CD14-positive monocyte (primary cell): ENCODE measurements around the gene THEMIS. TPM values are rescaled to one million over a fixed set of nuclear protein-coding genes. Genes with fewer than 3 reads are reported as not detected.

Experiments used
- DNase-seq, 3 donors: peaks; one replicate each; pipeline ENCODE4 v3.0.0-alpha.2; 2011 to 2022
- H2AFZ ChIP-seq: 2 replicates; pipeline ENCODE4 v1.6.0; 2012; ENCODE audit warnings: mild to moderate bottlenecking, low read depth, low read length, inconsistent platforms; ENCODE audit not compliant: insufficient read depth, poor library complexity, severe bottlenecking
- H3K27ac ChIP-seq, 2 donors: 1 replicate in 1 of 2; 2 replicates in 1 of 2; pipeline ENCODE4 v1.5.1; 2012 to 2013; ENCODE audit warnings: low read length in 2 of 2, control low read depth in 1 of 2, inconsistent platforms in 1 of 2, low read depth in 1 of 2, mild to moderate bottlenecking in 1 of 2
- H3K27me3 ChIP-seq, 2 donors: one replicate each; pipeline versions ENCODE4 v1.6.0 to v1.6.1; 2011 to 2013; ENCODE audit warnings: low read length in 2 of 2; ENCODE audit not compliant: control insufficient read depth in 2 of 2, insufficient read depth in 2 of 2
- H3K36me3 ChIP-seq, 2 donors: replicated peaks in 1 of 2; 1 replicate in 1 of 2; 2 replicates in 1 of 2; pipeline versions ENCODE4 v1.5.1 to v1.6.1; 2012 to 2013; ENCODE audit warnings: low read length in 2 of 2, control low read depth in 1 of 2, inconsistent platforms in 1 of 2, mild to moderate bottlenecking in 1 of 2; ENCODE audit not compliant: insufficient read depth in 2 of 2, control insufficient read depth in 1 of 2
- H3K4me1 ChIP-seq, 2 donors: 1 replicate in 1 of 2; 2 replicates in 1 of 2; pipeline versions ENCODE4 v1.5.1 to v1.6.1; 2012 to 2013; ENCODE audit warnings: low read length in 2 of 2, control low read depth in 1 of 2, inconsistent platforms in 1 of 2, mild to moderate bottlenecking in 1 of 2, moderate library complexity in 1 of 2; ENCODE audit not compliant: insufficient read depth in 2 of 2, control insufficient read depth in 1 of 2
- H3K4me2 ChIP-seq: replicated peaks from 2 replicates; pipeline ENCODE3; 2012; ENCODE audit warnings: low read length, moderate library complexity, mild to moderate bottlenecking; ENCODE audit not compliant: poor library complexity, severe bottlenecking; ENCODE audit errors: extremely low read depth
- H3K4me3 ChIP-seq, 3 experiments: fragments of 200-600 bp in 1 of 3; sonication (generic) in 1 of 3; replicated peaks in 1 of 3; 1 replicate in 2 of 3; 2 replicates in 1 of 3; pipeline ENCODE4 v1.5.1; 2011 to 2013; ENCODE audit warnings: low read length in 3 of 3, mild to moderate bottlenecking in 3 of 3, control low read depth in 2 of 3, low read depth in 2 of 3, inconsistent platforms in 1 of 3, moderate library complexity in 1 of 3
- H3K79me2 ChIP-seq: 2 replicates; pipeline ENCODE4 v1.6.0; 2012; ENCODE audit warnings: mild to moderate bottlenecking, control low read depth, inconsistent platforms, low read length, moderate library complexity; ENCODE audit not compliant: insufficient read depth
- H3K9ac ChIP-seq: 2 replicates; pipeline ENCODE4 v1.6.0; 2017; ENCODE audit warnings: low read length, mild to moderate bottlenecking; ENCODE audit not compliant: insufficient read depth, poor library complexity, severe bottlenecking
- H3K9me3 ChIP-seq, 2 donors: replicated peaks in 1 of 2; 1 replicate in 1 of 2; 2 replicates in 1 of 2; pipeline versions ENCODE4 v1.5.1 to v1.6.1; 2012 to 2013; ENCODE audit warnings: low read length in 2 of 2, control low read depth in 1 of 2; ENCODE audit not compliant: control insufficient read depth in 1 of 2, insufficient read depth in 1 of 2
- H4K20me1 ChIP-seq: 2 replicates; pipeline ENCODE4 v1.6.0; 2012; ENCODE audit warnings: mild to moderate bottlenecking, low read length, control low read depth, moderate library complexity; ENCODE audit not compliant: insufficient read depth
- H3K27ac Mint-ChIP-seq, 7 donors: one replicate each; pipeline ENCODE4 v1.8.0; 2020; ENCODE audit warnings: mild to moderate bottlenecking in 7 of 7, mixed read lengths in 7 of 7, moderate library complexity in 6 of 7, inconsistent platforms in 2 of 7
- H3K27me3 Mint-ChIP-seq, 3 donors: one replicate each; pipeline ENCODE4 v1.8.0; 2021 to 2022; ENCODE audit warnings: low read depth in 3 of 3, mild to moderate bottlenecking in 3 of 3, mixed read lengths in 3 of 3, moderate library complexity in 3 of 3, inconsistent platforms in 1 of 3
- H3K36me3 Mint-ChIP-seq, 2 donors: one replicate each; pipeline ENCODE4 v1.8.0; 2020; ENCODE audit warnings: mixed read lengths in 2 of 2, inconsistent platforms in 1 of 2, mild to moderate bottlenecking in 1 of 2
- H3K4me1 Mint-ChIP-seq: one replicate; pipeline ENCODE4 v1.8.0; 2020; ENCODE audit warnings: mild to moderate bottlenecking, mixed read lengths
- H3K4me3 Mint-ChIP-seq, 2 donors: one replicate each; pipeline ENCODE4 v1.8.0; 2020; ENCODE audit warnings: mild to moderate bottlenecking in 2 of 2, mixed read lengths in 2 of 2, moderate library complexity in 1 of 2
- H3K9me3 Mint-ChIP-seq, 7 donors: one replicate each; pipeline ENCODE4 v1.8.0; 2020 to 2022; ENCODE audit warnings: mixed read lengths in 7 of 7, mild to moderate bottlenecking in 6 of 7, moderate library complexity in 6 of 7, inconsistent platforms in 2 of 7
- WGBS: methylation state at CpG from one replicate; pipeline ENCODE4 v1.1.5; 2013; ENCODE audit warnings: missing lambda C conversion rate; ENCODE audit not compliant: insufficient coverage; 5-methylcytosine and 5-hydroxymethylcytosine counted together
- intact Hi-C, 2 donors: fragments of 100-400 bp; cut with micrococcal nuclease; formaldehyde crosslinking; loops; one replicate each; pipeline versions ENCODE4 v1.15.0 to v1.15.1; 2023
- polyA plus RNA-seq, 3 donors: library from polyadenylated mRNA; depleted of rRNA in 1 of 3; unstranded in 2 of 3; stranded (reverse) in 1 of 3; fragments of 300-500 nt in 2 of 3; fragments of >200 nt in 1 of 3; fragmentation: Illumina TruSeq in 2 of 3; gene quantifications; 1 replicate in 2 of 3; 2 replicates in 1 of 3; pipeline ENCODE4 v1.2.3, GENCODE V29; 2012 to 2021
- TF ChIP-seq, protein P1 (sequence below): fragments of 200-600 bp; IDR thresholded peaks from one replicate; pipeline ENCODE4 v1.8.0; 2022; ENCODE audit warnings: antibody characterized with exemption, mild to moderate bottlenecking

Gene THEMIS
- polyA plus RNA-seq, 3 donors = 0.13 to 0.16 TPM; not detected in 1

- Histone ChIP-seq H3K36me3 (no peaks in the 10 kb centered on the region), H3K27me3 (no peaks in the 10 kb centered on the region), H3K4me1 (no peaks in the 10 kb centered on the region), H3K9me3 (no peaks in the 10 kb centered on the region), H3K4me2 (no peak overlapping the region), H3K27ac (no peak overlapping the region), H3K9ac (no peak overlapping the region), H3K4me3 (no peak overlapping the region), H2AFZ (no peak overlapping the region), H3K79me2 (no peaks in the 10 kb centered on the region), H4K20me1 (no peaks in the 10 kb centered on the region)
- WGBS = 79% methylated on average over 8 of the region's 16 CpGs
- Mint-ChIP-seq H3K27me3 (peaks cover 0 to 1% (median 0%) of the 10 kb centered on the region in 3 donors), H3K27ac (no peak overlapping the region), H3K4me1 (no peaks in the 10 kb centered on the region), H3K36me3 (no peaks in the 10 kb centered on the region), H3K9me3 (peaks cover 0 to 2% (median 0%) of the 10 kb centered on the region in 7 donors), H3K4me3 (no peak overlapping the region)
- intact Hi-C loops = no loop called here
- TF ChIP-seq, protein P1, sequence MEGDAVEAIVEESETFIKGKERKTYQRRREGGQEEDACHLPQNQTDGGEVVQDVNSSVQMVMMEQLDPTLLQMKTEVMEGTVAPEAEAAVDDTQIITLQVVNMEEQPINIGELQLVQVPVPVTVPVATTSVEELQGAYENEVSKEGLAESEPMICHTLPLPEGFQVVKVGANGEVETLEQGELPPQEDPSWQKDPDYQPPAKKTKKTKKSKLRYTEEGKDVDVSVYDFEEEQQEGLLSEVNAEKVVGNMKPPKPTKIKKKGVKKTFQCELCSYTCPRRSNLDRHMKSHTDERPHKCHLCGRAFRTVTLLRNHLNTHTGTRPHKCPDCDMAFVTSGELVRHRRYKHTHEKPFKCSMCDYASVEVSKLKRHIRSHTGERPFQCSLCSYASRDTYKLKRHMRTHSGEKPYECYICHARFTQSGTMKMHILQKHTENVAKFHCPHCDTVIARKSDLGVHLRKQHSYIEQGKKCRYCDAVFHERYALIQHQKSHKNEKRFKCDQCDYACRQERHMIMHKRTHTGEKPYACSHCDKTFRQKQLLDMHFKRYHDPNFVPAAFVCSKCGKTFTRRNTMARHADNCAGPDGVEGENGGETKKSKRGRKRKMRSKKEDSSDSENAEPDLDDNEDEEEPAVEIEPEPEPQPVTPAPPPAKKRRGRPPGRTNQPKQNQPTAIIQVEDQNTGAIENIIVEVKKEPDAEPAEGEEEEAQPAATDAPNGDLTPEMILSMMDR = no peak
- DNase-seq = no peak
Measured at GRCh38 chr6:127812985-127813698, 87.7 kb downstream of the THEMIS start.

DNA sequence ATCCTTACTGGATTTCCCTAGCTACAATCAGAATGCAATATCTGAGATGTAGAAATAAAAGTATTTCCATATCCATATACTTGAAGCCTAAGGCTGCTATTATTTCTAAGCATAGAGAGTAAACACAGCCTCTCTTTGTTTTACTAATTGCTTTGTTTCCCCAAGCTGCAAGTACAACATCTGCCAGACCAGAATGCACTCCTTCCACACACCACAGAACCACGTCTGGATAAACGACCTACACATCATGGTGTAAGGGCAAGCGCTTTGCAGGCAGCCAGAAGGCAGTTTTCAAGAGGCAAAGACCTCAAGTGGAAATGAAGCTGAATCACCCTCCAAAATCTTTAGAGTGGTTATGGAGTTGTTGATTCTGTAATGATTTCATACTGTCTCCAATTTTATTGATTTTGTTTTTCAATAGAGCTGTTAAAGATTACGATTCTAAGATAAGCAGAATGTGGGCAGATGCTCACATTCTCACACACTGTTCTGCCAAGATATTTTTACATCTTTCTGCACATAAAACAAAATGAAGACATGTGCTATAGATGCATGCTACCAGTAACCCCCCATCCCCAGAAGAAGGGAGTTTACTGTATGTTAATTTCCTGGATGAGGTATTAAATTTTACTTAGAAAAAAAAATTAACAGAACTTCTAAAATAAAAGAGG, 88.8 kb downstream of the THEMIS start:
- H3K9ac ChIP-seq = no peak overlapping the region
- H3K4me3 ChIP-seq = no peak overlapping the region
- Mint-ChIP-seq H3K27ac (no peak overlapping the region), H3K27me3 (peaks cover 0 to 1% (median 0%) of the 10 kb centered on the region in 3 donors), H3K4me1 (no peaks in the 10 kb centered on the region), H3K4me3 (no peak overlapping the region), H3K36me3 (no peaks in the 10 kb centered on the region), H3K9me3 (peaks cover 0 to 2% (median 0%) of the 10 kb centered on the region in 7 donors)
- intact Hi-C loops = no loop called here
- H4K20me1 ChIP-seq = no peaks in the 10 kb centered on the region
- TF ChIP-seq, protein P1 = no peak
- DNase-seq = no peak
- no peaks in the 10 kb centered on the region for H3K36me3 ChIP-seq
- H3K27ac ChIP-seq = no peak overlapping the region
- 66% methylated on average over 2 of the region's 4 CpGs for WGBS
- no peaks in the 10 kb centered on the region for H3K27me3 ChIP-seq
- H3K79me2 ChIP-seq = no peaks in the 10 kb centered on the region
- no peaks in the 10 kb centered on the region for H3K4me1 ChIP-seq
- no peak overlapping the region for H3K4me2 ChIP-seq
- no peaks in the 10 kb centered on the region for H3K9me3 ChIP-seq
- no peak overlapping the region for H2AFZ ChIP-seq
